Measurements from ENCODE around the gene CAMTA1.
"Not testable (repeated sequence)": the region's sequence is repeated elsewhere in the genome, so short reads cannot be mapped to it uniquely, and the experiment has no call there.

The CAMTA1 gene

GRCh38 chr1:7152655-7153054, 367.4 kb downstream of the CAMTA1 start:
- TF ChIP-seq, protein P1, sequence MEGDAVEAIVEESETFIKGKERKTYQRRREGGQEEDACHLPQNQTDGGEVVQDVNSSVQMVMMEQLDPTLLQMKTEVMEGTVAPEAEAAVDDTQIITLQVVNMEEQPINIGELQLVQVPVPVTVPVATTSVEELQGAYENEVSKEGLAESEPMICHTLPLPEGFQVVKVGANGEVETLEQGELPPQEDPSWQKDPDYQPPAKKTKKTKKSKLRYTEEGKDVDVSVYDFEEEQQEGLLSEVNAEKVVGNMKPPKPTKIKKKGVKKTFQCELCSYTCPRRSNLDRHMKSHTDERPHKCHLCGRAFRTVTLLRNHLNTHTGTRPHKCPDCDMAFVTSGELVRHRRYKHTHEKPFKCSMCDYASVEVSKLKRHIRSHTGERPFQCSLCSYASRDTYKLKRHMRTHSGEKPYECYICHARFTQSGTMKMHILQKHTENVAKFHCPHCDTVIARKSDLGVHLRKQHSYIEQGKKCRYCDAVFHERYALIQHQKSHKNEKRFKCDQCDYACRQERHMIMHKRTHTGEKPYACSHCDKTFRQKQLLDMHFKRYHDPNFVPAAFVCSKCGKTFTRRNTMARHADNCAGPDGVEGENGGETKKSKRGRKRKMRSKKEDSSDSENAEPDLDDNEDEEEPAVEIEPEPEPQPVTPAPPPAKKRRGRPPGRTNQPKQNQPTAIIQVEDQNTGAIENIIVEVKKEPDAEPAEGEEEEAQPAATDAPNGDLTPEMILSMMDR (IDR thresholded peaks at IDR 0.05; ENCODE audit: borderline replicate concordance, control extremely low read depth, extremely low read depth, insufficient read depth, missing control alignments) = no peak
- no peak for DNase-seq (ENCODE audit: low spot score)
- in situ Hi-C loops (cut with MboI; ENCODE audit: low sequenced_read_pairs, unreplicated experiment) = no loop called here

DNA sequence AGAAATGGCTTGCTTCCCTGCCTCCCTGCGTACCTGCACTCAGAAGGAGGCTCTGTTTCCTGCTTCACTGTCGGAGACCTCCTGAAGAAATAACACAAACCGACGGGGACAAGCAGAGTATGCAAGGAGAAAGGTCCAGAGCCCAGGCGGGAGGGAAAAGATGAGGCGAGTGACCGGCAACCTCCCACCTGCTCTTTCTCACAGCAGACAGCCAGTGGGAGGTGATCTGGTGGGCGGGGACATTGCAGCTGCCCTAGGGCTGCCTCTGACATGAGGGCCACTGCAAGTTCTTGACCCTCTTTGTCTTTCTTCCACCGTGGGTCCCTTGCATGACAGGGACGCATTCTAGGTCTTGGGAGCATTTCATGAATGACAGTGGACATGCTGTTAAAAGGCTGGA, 368.2 kb downstream of the CAMTA1 start:
- TF ChIP-seq, protein P1 (IDR thresholded peaks at IDR 0.05; ENCODE audit: borderline replicate concordance, control extremely low read depth, extremely low read depth, insufficient read depth, missing control alignments) = no peak
- in situ Hi-C loops (cut with MboI; ENCODE audit: low sequenced_read_pairs, unreplicated experiment) = no loop called here

DNA sequence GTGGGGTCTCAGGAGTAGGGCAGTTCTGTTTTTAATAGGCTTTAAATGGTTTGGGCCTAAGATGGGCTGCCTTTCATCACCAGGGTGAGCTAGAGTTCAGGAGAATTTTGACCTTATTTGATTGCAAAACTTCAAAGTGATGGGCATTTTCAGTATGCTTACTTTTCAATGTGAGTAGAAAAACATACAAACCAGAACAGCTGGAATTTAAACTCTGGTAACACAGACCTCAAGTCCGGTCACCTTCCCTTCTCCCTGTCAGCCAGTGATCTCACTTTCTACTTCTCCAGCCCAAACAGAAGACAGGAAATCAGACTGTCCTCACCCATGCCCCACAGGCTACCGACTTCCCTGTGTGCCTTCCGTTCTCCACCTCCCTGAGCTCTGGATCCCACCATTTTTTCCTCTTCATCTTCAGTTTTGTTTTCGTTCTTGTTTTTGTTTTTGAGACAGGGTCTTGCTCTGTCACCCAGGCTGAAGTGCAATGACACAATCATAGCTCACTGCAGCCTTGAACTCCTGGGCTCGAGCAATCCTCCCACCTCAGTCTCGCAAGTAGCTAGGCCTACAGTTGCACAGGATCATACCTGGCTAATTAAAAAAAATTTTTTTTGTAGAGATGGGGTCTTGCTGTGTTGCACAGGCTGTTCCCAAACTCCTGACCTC, 374.0 kb downstream of the CAMTA1 start:
- TF ChIP-seq, protein P1 (IDR thresholded peaks at IDR 0.05; ENCODE audit: borderline replicate concordance, control extremely low read depth, extremely low read depth, insufficient read depth, missing control alignments) = no peak
- in situ Hi-C loops (cut with MboI; ENCODE audit: low sequenced_read_pairs, unreplicated experiment) = no loop called here
- DNase-seq (ENCODE audit: low spot score) = no peak

More for the DNA sequence above, 368.2 kb downstream of the CAMTA1 start:
- no peak for DNase-seq (ENCODE audit: low spot score)

GRCh38 chr1:7168554-7168953, 383.3 kb downstream of the CAMTA1 start:
- DNase-seq (ENCODE audit: low spot score); in situ Hi-C loops (cut with MboI; ENCODE audit: low sequenced_read_pairs, unreplicated experiment): not testable (repeated sequence)

- DNase-seq (ENCODE audit: low spot score) = no peak
- TF ChIP-seq, protein P1 (IDR thresholded peaks at IDR 0.05; ENCODE audit: borderline replicate concordance, control extremely low read depth, extremely low read depth, insufficient read depth, missing control alignments) = no peak
- in situ Hi-C loops (cut with MboI; ENCODE audit: low sequenced_read_pairs, unreplicated experiment) = no loop called here
Observed at GRCh38 chr1:7171168-7171567, 385.9 kb downstream of the CAMTA1 start.

GRCh38 chr1:7171574-7171973, 386.3 kb downstream of the CAMTA1 start:
- no peak for DNase-seq (ENCODE audit: low spot score)
- TF ChIP-seq, protein P1 (IDR thresholded peaks at IDR 0.05; ENCODE audit: borderline replicate concordance, control extremely low read depth, extremely low read depth, insufficient read depth, missing control alignments) = no peak
- in situ Hi-C loops (cut with MboI; ENCODE audit: low sequenced_read_pairs, unreplicated experiment) = no loop called here

GRCh38 chr1:7172804-7173203, 387.6 kb downstream of the CAMTA1 start:
- in situ Hi-C loops (cut with MboI; ENCODE audit: low sequenced_read_pairs, unreplicated experiment) = no loop called here
- TF ChIP-seq, protein P1 (IDR thresholded peaks at IDR 0.05; ENCODE audit: borderline replicate concordance, control extremely low read depth, extremely low read depth, insufficient read depth, missing control alignments) = no peak
- DNase-seq (ENCODE audit: low spot score) = no peak
